CD4-positive, alpha-beta T cell treated with Interleukin-21 for 1 hour (primary cell): Measurements from ENCODE around the gene INPP5A.
"Not testable (repeated sequence)": the region's sequence is repeated elsewhere in the genome, so short reads cannot be mapped to it uniquely, and the experiment has no call there.

ENCODE experiments used
- DNase-seq: peaks from one replicate; pipeline ENCODE4 v3.0.0-alpha.2; 2020

The INPP5A gene

DNA sequence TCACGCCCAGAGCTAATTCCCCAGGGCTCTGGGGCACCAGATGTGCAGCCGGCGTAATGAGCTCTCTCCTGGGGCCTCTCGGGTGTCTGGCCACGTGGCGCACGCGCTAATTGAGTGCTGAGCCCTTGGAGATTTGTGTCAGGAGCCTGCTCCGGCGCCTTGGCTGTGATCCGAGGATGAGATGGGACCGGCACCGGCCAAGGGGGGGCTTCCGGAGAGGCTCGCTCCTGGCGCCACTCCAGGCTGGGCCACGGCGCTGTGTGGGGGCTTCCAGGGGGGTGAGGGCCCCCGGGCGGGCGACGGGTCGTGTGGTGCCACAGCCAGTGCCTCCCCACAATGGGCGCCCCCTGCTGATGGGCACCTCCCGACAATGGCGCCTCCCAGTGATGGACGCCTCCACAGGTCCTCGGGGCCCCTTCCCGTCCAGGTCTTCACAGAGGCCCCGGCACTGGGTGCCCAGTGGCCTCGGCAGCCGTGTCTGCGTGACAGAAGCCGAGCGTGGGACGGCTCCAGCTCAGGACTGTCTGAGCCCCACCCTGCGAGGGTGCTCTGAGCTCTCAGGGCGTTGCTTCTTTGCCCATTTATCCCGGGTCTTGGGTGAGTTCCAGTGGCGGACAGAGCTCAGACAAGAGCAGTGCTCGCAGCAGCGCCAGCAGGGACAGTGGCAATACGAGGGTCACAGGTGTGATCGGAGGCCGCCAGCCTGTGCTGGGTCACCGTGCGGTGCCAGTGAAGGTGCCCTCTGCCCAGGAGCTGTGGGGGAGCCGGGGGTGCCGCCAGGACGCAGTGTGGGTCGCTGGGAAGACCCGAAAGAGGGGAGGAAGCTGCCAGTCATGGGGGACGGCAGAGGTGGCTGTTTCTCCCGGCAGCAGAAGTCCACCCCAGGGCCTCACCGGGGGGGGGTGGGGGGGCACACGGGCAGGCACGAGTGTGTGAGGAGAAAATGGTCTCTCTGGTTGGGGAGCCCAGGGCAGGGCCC is 256.6 kb downstream of the INPP5A start:
- no peak for DNase-seq

DNA sequence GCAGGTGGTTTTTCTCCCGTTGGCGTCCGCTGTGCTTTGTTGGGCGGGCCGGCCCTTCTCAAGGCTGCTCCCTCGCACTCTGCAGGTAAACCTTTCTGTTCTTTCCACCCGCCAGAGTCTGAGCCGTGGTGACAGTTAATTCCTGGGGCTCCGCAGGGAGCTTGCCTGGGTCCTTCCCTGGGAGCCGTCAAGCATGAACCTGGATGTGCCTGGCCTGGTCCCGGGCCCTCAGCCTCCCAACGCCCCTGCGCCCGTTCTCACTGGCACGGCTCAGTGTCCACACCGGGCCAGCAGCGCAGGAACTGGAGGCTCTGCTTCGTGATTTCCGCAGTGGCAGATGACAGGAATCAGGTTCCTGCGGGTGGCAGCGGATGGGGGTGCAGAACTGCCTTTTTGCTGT is 259.3 kb downstream of the INPP5A start:
- DNase-seq = no peak

DNA sequence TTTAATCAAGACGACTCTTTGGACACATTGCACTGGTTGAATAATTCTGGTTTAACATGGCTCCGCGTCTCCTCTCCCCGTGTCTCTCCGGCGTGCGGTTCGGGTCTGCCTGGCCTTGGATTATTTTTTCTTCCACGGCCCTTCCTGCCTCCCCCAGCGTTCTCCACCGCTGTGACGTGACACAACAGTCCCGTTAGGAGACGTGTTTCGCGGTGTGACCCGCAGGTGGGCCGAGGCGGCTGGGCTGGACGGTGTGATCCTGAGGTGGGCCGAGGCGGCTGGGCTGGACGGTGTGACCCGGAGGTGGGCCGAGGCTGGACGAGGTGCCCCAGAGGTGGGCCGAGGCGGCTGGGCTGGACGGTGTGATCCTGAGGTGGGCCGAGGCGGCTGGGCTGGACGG is 260.4 kb downstream of the INPP5A start:
- not testable (repeated sequence) for DNase-seq

DNA sequence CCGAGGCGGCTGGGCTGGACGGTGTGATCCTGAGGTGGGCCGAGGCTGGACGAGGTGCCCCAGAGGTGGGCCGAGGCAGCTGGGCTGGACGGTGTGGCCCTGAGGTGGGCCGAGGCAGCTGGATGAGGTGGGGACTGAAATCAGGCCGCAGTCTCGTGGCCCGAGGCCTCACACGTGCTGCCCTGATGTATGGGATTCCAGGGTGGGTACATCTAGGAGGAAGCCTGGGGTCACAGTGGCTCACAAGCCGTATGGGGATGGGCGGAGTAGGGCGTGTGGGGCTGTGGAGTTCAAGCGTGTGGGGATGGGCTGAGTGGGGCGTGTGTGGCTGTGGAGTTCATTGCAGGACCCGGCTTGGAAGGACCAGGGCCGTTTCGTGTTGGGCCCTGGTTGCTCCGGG is 260.8 kb downstream of the INPP5A start:
- no peak for DNase-seq

DNA sequence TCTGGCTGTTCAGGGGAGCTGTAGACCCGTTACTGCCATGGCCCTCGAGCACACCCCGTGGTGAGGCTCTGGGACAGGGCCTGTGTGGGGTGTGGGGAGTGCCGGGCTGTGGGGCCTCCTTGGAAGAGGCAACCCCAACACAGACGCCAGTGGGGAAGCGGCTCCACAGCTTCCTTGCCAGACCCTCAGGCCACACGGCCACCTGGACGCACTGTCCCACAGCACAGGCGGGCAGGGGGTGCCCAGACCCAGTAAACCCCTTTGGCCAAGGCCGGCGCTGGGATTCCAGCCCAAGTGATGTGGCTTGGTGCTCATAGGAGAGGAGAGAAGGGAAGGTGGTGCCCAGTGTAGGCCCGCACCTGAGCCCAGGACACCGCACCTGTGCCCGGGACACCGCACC is 261.3 kb downstream of the INPP5A start:
- DNase-seq = no peak

DNA sequence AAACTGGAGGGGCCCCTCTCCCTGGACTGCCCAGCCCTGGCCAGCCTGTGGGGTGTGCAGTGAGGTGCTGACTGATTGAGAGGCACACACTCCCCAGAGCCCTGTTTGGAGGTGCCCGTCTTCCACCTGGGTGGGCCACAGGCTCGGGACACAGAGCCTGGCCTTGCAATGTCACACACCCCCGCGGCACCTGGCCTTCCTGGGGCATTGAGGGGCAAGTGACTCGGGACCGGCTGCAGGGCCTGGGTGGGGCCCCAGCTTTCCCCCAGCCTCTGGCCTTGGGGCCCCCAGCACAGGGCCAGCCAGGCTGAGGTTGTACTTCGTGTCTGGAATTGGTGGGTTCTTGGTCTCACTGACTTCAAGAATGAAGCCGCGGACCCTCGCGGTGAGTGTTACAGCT is 262.3 kb downstream of the INPP5A start:
- no peak for DNase-seq

DNA sequence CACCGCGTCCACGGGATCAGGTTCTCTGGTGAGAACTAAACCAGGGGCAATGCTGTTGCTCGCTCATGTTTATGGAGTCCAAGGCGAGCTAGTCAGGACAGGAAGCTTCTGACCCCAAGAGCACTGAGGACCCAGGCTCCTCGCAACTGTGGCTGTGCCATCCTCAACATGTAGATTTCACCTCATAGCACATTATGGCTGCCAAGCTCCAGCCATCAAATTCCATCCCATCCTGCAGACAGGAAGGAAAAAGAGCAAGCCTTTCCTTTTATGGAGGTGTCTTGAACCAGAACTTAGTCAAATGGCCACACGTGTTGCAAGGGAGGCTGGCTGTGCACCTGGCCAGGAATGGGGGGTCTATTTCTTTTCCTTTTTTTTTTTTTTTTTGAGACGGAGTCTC is 264.5 kb downstream of the INPP5A start:
- no peak for DNase-seq

DNA sequence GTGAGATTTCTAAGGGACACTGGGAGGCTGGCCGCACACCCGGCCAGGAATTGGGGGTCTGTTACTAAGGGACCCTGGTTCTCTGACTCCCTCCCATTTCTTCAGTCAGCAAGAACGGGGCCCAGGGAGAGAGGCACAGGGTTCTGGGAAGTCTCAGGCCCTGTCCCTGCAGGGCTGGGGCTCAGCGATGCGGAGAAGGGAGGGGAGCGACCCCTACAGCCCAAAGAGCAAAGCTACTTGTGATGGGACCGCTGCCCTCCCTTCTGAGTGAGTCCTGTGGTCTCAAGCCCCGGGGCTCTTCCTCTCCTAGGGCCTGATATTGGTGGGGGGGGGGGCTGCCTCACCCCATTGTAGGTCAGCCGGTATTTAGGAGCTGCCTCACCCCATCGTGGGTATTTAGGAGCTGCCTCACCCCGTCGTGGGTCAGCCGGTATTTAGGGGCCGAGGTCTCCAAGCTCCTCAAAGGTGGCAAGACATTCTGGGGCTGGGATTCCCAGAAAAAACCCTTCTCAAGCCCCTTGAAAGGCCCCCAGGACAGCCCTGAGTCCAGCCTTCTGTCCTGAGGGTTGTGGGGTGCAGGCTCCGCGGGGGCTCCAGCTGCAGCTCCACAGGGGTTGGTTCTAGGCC is 265.2 kb downstream of the INPP5A start:
- DNase-seq = no peak

DNA sequence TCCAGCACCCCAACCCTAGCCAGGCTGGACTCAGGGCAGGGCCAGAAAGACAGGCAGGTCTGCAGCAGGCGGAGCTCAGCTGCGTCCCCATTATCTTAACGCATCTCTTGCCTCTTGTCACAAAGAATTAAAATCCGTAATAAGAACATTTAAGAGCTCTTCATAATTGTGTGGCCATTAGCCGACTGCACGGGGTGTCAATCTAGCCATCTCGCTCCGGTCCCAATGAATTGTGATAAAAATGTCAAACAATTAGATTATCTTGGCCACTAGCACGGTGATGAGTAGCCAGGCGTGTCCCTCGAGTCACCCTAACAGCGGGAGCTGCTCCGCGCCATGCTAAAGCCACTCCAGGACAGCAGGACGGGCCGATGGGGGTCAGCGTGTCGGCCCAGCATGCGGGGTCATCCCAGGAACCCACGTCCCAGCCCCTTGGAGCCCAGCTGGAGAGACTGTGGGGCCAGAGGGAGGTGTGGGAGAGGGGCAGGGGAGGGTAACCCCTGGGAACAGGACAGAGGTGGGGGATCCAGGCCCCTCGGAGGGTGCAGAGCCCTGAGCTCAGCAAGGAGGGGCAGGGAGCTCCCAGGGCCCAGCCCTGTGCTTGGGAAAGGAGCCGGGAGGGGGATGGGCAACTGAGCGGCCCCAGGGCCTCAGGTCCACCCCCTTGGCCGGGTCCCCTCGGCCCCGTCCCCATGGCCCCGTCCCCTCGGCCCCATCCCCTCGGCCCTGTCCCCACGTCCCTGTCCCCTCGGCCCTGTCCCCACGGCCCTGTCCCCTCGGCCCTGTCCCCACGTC is 266.0 kb downstream of the INPP5A start:
- no peak for DNase-seq

DNA sequence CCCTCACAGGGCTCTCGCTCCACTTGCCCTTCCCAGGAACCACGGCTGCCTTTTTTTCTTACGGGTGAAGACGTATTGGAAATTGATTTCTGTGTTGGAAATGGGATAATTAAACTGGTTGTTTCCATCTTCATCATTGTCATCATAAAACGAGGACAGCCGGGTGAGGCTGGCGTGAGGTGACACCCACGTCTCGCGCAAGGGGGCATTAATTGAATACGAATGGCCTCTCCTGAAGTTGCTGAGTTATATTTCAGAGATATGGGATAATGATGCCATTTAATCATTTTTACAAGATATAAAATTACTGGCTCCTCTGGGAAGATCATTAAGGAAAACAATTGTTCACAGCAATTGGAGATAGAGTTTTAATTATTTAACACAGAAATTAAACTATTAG is 266.7 kb downstream of the INPP5A start:
- no peak for DNase-seq

DNA sequence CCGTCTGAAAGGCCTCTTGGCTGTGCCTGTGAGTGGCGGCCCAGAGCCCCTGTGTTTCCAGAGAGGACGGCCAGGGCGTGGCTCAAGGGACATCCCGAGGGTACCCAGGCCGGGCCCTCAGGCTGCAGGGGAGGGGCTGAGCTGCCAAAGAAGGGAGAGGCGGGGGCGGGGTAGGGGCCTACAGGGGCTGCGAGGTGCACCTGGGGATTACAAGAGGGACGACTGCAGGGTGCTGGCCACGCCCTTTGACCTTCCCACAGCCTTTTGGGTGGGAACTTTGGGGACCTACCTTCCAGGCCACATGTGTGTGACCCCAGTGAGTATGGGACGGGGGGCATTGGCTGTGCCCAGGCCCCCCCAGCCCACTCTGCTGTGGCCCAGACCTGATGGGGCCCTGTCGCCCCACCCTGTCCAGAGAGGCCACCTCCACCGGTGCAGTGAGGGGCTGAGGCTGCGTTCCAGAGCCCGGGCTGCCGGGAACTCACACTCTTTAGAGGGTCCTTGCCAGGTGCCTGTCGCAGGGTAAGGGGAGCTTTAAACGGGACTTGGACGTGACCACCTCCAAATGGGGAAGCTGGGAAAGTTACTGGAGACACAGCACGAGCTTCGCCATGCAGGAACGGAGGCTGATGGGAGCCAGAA is 267.3 kb downstream of the INPP5A start:
- DNase-seq = no peak

DNA sequence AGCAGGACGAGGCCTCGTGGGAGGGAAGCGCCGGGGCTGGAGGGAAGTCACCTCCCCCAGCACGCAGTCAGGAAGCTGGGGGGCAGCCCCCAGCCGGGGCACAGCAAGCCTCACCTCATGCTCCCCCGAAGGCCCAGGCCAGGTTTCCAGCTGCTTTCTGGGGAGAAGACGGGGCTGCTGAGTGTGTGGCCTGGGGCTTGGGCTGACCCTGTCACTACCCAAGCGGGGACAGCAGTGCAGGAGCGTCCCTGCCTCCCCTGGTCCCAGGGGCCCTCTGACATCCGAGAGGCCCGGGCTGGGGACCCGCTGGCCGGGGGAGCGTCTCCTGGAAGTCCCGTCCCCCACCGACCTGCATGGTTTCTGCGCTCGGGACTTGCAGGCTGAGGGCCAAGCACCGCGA is 268.0 kb downstream of the INPP5A start:
- no peak for DNase-seq

DNA sequence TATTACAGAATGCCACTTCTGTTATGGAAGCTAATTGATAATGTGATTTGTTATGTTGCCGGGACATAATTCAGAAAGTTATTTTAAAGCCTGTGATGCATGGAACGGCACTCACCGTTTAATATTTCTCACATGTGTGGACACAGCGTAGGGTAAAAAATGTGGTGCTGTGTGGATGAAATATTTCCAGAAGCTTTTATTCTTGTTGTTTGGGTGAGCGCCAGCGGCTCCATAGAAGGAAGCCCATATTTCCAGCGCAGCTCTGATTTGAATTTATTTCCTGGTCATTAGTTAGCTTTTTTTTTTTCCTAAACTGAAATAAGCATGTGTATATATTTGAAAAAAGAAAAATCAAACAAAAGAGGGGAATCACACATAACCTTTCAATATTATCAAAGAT is 268.5 kb downstream of the INPP5A start:
- DNase-seq = no peak

DNA sequence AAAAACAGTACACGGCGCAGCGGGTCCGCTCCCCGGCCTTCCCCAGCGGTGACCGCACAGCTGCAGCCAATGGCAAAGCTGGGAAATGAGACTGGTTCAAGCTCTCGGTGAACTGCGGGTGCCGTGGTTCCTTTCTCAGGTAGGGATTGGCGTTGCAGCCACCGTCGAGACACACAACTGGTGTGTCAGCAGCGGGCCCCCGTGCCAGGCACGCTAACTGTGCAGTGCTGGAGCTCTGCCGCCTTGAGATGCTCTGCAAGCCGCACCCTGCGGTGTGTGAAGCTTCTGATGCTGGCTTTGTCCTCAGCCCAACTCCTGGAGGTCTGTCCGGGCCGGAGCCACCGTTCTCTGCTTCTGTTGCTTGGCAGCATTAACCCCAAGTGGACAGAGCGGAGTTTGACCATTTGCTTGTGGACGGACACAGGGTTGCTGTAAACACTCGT is 269.0 kb downstream of the INPP5A start:
- no peak for DNase-seq

DNA sequence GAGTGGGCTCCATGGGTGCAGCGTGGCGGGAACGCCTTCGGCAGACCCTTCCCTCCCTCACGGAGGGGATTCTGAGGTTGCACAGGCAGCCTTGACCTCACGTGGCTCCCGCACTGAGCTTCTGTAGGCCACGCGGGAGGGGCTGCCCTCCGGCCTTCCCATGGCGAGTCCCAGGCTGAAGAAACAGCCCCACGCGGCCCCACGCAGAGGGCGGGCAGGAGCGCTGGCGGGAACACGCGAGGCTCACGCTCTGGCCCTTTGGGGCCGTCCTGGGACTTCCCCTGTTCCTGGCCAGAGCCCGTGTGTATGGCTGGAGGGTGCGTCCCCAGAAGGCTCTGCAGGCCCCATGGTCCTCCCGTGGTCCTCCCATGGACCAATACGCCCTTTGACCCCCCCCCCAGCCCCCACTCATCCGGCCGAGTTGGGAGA is 270.0 kb downstream of the INPP5A start:
- DNase-seq = no peak

DNA sequence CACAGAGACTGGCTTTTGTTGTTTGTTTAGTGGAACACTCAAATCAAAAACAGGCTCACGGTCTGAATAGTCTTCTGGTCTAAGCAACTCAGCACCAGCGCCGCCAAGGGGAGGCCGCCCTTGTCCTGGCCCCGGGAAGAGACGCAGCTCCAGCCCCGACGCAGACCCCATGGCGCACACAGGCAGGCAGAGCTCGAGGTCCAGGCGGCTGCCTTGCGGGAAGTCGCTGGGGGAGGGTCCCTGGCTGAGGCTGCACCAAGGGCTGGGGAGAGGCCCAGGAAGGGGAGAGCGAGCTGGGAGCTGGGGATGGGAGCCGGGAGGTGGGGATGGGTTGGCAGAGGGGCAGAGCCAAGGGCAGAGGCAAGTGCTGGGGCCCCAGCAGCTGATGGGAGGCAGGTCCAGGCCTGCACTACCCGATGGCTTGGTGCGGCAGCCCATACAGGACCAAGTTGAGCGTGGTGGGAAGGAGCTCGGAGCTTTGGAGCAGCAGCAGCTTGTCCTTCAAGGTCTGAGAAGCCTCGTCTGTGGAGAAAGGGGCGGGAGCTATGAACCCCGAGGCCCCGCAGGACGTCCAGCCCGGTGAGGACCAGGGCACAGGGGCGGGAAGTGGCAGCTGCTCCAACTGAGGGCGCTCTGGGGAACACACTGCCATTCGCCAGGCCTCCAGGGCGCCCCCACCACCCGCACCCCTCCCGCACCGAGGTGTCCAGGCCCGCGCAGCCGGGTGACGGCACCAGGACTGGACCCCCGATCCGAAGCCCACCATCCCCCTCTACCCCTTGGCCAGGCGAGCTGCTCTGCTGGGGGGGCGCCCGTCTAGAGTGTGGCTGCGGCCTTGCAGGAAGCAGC is 271.0 kb downstream of the INPP5A start:
- no peak for DNase-seq

DNA sequence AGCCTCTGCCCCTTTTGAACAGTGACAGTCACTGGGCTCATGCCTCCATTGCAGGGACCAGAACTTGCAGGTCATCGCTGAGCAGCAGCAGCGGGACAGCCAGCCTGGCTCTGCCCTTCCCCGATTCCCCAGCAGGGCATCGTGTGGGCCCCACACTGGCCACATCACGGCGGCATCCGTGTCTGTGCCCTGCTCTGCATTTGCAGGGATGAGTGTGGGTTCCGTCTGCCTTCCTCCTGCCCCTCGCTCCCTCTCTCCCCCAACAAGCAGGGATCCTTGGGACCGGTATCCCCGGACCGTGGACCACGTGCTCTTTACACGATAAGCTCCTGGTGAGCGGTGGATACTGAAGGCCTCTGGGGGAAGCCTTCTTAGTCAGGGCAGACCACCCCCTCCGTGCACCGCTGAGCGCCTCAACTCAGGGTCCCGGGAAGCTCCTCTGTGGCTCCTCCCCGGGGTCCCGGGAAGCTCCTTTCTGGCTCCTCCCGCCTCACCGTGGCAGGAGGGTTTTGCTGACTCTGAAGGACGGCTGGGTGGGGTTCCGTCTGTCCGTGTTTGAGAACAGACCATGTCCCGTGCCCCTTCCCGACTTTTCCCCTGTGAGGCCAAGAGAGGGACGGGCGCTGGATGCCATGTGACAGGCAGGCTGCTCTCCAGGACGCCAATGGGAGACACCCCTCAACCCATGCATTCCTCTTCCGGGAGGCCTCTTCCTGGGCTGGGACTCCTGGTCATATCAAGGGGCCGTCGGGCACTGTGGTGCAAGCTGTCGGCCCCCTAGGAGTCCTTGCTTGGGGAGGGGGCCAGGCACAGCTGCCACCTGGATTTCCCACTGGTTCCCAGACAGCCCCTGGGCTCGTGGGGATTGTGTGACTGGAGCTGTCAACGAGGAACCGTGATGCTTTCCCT is 271.9 kb downstream of the INPP5A start:
- no peak for DNase-seq

DNA sequence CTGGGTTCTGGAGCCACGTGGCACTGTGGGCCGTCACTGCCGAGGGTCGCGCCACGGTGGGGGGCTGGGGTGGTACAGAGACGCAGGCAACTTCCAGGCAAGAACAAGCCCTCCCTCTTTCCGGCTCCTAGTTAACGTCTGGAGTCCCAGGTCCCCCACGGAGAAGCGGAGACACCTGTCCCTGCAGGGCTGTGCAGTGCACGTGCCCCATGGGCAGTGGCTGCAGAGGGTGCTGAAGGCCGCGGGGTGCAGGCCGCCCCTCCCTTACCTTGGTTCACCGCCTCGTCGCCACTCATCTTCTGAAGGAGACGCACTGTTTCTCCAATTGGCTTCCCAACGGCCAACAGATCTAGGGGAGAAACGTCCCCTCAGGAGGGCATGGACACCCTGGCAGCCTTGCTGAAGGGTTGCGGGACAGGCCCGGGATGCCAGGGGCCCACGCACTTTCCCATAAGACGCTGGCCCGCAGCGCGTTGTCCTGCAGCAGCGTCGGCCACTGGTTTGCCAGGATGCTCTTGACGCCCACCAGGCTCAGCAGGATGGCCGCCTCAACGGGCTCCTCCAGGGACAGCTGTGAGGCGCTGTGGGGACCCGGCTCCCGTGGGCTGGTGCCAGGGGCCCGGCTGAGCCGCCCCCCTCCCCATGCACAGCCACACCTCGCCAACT is 272.7 kb downstream of the INPP5A start:
- no peak for DNase-seq

DNA sequence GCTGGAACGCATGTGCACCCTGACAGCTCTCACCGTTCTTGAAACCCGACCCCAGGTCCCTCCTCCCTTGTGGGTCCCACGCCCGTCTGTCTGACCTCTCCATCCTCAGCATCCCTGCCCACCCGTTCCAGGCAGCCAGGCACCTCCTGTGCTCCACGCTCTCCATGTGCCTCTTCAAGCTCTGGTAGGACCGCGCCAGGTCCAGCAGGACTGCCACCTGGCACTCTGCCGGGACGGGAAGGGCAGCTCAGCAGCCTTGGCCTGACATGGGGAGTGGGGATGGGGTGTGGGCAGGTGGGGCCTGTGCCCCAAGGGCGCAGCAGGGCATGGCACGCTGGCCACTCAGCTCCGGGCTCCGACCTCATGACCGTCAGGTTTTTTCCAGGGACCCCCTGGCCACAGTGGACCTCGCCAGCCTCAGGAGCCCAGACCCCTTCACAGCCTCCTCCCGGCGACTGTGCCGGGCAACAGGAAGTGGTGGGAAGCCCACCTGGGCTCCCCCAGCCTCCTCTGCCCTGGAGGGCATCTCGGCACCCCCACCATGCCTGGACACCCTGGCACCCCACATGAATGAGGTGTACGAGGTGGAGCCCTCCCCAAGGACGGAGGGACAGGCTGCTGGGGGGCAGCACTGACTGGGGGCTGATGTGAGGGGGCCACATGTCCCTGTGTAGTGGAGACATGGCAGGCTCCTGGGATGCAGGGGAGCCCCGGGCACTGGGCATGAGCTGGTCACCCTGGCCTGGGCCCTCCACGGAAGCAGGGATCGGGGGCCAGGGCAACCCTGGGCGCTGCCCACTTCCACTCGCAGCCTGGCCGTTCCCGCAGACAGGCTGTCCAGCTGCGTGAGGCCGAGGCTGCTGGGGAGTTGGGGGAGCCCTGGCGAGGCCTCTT is 273.5 kb downstream of the INPP5A start:
- DNase-seq = no peak
